Osteocyte (in vitro differentiated cells): ENCODE data around the gene ZNF184. TPM values are rescaled to one million over a fixed set of nuclear protein-coding genes. Genes with fewer than 3 reads are reported as not detected.

Source experiments
- DNase-seq: peaks from one replicate; pipeline ENCODE4 v3.0.0; 2021; ENCODE audit warnings: mixed read lengths; ENCODE audit not compliant: unreplicated experiment; ENCODE audit errors: extremely low spot score
- H3K27ac Mint-ChIP-seq: one replicate; pipeline ENCODE4 v1.8.0; 2021; ENCODE audit warnings: mild to moderate bottlenecking, mixed read lengths; ENCODE audit not compliant: unreplicated experiment
- H3K27me3 Mint-ChIP-seq: one replicate; pipeline ENCODE4 v1.8.0; 2021; ENCODE audit warnings: mixed read lengths; ENCODE audit not compliant: unreplicated experiment
- H3K36me3 Mint-ChIP-seq: one replicate; pipeline ENCODE4 v1.8.0; 2021; ENCODE audit warnings: mixed read lengths; ENCODE audit not compliant: unreplicated experiment
- H3K4me1 Mint-ChIP-seq: one replicate; pipeline ENCODE4 v1.8.0; 2021; ENCODE audit warnings: mixed read lengths; ENCODE audit not compliant: unreplicated experiment
- H3K4me3 Mint-ChIP-seq: one replicate; pipeline ENCODE4 v1.8.0; 2021; ENCODE audit warnings: mild to moderate bottlenecking, moderate library complexity, mixed read lengths; ENCODE audit not compliant: unreplicated experiment
- H3K9me3 Mint-ChIP-seq: one replicate; pipeline ENCODE4 v1.8.0; 2021; ENCODE audit warnings: mixed read lengths; ENCODE audit not compliant: unreplicated experiment
- long read RNA-seq: library from polyadenylated mRNA; unstranded; transcript quantifications from one replicate; pipeline ENCODE4 v2.0.0, GENCODE V29; 2021
- total RNA-seq: library from RNA; stranded (reverse); gene quantifications from 2 replicates; pipeline ENCODE4 v1.2.1, GENCODE V29; 2021
- TF ChIP-seq, protein P1 (sequence below): fragments of 200-600 bp; sonication (generic); IDR thresholded peaks from 2 replicates; pipeline ENCODE4 v1.5.0; 2021; ENCODE audit warnings: antibody characterized with exemption, mild to moderate bottlenecking, moderate library complexity

Gene ZNF184
- total RNA-seq, result 9.5 and 10.7 TPM in 2 replicates
- long read RNA-seq, transcript ZNF184-201 (6 exons, 3,101 nt), result major isoform, 32 of 90 reads
- long read RNA-seq, partial matches to known transcripts, result 51 of 90 reads
- long read RNA-seq, other reads (novel, unspliced or antisense), result 6 of 90 reads

DNA sequence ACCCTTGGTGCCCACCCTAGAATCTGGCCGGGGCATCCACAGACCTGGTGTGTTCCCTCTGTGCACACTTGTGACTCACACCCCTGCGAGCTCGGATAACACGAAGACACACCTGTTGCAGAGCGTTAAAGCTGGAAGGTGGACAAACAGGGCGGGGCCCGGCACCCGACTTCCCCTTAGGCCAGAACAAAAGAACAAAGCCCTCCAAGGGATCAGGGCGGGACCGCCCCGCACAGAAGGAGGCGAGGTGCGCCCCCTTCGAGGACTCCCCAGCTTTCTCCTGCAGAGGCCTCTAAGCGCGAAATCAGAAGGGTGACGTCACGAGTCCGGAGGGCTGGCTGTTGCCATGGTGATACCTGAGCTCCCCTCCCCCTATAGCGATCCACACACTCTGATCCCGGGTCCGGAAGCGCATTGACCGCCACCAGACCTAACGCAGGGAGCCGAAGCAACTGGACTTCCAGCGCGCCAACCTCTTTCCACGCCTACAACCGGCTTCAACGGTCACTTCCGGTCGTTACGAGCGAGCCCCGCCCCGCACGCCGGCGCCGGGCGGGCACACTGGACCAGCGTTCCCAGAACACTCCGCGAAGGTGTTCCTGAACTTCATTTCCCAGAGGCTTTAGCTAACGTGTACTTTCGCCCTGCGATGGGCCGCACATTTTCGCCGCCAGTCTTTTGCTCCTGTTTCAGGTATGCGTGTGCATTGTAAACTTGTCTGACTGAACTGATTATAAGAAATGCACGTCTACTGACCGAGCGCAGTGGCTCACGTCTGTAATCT lies at the start of gene ZNF184:
ZNF184 (minus strand) TSS at position 489 of the 784 bp plus-strand sequence. CDS start 811 bp downstream, outside the sequence.
- peaks cover 23% of the 10 kb centered on the region for H3K36me3 Mint-ChIP-seq
- H3K4me1 Mint-ChIP-seq, result peaks cover 42% of the 10 kb centered on the region
- peak within 1 kb of the TSS; percentile 99 for H3K4me3 Mint-ChIP-seq
- TF ChIP-seq, protein P1, sequence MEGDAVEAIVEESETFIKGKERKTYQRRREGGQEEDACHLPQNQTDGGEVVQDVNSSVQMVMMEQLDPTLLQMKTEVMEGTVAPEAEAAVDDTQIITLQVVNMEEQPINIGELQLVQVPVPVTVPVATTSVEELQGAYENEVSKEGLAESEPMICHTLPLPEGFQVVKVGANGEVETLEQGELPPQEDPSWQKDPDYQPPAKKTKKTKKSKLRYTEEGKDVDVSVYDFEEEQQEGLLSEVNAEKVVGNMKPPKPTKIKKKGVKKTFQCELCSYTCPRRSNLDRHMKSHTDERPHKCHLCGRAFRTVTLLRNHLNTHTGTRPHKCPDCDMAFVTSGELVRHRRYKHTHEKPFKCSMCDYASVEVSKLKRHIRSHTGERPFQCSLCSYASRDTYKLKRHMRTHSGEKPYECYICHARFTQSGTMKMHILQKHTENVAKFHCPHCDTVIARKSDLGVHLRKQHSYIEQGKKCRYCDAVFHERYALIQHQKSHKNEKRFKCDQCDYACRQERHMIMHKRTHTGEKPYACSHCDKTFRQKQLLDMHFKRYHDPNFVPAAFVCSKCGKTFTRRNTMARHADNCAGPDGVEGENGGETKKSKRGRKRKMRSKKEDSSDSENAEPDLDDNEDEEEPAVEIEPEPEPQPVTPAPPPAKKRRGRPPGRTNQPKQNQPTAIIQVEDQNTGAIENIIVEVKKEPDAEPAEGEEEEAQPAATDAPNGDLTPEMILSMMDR, result no peak
- H3K27ac Mint-ChIP-seq, result peak within 1 kb of the TSS; percentile 91
- H3K27me3 Mint-ChIP-seq, result no peaks in the 10 kb centered on the region
- H3K9me3 Mint-ChIP-seq, result no peaks in the 10 kb centered on the region
- DNase-seq, result peak; percentile 98

DNA sequence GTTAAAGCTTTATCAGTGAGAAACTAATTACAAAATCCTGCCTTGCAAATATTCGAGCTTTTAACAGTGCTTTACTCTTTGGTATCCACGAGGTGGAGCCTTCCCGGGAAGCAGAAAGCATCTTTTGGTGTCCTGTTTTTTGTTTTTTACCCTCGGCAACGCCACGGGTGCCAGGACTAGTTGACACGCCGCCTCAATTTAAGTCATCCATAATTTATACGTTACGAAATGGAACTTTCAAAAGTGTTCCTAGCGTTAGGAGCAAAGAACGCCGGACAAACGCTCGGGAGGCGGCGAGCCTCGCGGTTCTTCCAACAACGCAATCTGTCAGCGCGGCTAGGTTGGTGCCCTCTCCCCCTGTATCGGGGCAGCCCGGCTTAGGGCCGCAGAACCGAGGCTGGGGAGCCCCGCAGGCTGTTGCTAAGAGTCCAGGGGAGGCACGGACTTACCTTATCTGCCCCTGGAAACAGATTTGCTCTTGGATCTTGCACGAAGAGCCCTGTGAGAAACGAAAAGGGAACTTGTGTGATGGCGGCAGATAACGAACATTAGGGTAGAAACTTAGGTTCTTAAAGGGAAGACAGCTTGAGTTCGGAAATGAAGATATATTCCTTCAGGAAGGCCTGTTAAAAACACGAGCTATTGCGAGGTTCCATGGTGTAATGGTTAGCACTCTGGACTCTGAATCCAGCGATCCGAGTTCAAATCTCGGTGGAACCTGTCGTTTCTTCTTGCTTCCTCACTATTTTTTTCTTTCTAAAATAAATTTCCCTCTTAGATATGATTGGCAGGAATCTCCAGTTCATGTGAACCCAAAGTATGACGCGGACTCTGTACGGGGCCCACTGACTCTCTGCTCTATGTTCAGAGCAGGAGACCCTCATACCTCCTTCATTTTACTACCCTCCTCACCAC lies 46.2 kb upstream of the ZNF184 start:
- H3K27me3 Mint-ChIP-seq, result peaks cover 37% of the 10 kb centered on the region
- no peaks in the 10 kb centered on the region for H3K36me3 Mint-ChIP-seq
- peak overlapping the region; percentile 79 for H3K27ac Mint-ChIP-seq
- peaks cover 10% of the 10 kb centered on the region for H3K4me1 Mint-ChIP-seq
- TF ChIP-seq, protein P1, result peak; percentile 83
- peak overlapping the region; percentile 78 for H3K4me3 Mint-ChIP-seq
- no peaks in the 10 kb centered on the region for H3K9me3 Mint-ChIP-seq
- DNase-seq, result peak; percentile 87

DNA sequence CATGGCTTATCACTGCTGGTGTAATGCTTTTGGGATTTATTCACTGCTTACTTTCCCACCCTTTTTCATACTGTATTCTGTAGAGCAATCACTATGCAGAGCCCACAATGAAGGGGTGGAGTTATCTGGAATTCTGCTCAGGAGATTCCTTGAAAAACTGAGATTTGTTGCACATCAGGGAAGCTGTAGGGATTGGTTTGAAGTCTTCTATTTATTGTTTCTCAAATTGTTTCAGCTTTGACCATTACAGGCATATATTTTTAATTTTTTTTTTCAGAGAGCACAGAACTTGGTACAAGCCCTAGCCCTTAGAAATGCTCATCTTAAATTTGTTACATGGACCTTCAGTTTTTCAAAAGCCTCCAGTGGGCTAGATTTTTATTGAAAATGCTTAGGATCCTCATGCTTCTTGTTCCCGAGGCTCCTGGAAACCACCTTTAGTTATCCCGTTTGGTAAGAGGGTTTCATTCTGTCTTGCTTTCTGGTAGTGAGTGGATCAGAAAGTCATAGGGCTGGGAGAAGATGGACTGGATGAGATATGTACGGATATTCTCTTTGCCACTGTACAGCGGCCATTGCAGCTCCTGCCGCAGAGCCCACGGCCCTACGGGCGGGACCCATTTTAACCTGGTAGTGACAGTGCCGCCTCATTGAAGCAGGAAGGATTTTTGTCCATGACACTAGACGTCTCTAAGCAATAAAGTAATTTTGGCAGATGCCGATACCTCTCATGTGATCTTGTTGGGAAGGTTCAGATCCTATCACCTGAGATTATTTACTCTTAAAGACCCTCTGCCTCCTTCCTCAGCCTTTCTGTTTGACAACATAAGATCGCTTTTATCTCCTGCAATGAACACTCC lies 45.3 kb upstream of the ZNF184 start:
- Mint-ChIP-seq H3K27me3 (peaks cover 44% of the 10 kb centered on the region), H3K36me3 (no peaks in the 10 kb centered on the region), H3K27ac (peak overlapping the region; percentile 79), H3K9me3 (no peaks in the 10 kb centered on the region), H3K4me3 (peak overlapping the region; percentile 78), H3K4me1 (peaks cover 10% of the 10 kb centered on the region)
- DNase-seq, result no peak
- TF ChIP-seq, protein P1, result no peak

DNA sequence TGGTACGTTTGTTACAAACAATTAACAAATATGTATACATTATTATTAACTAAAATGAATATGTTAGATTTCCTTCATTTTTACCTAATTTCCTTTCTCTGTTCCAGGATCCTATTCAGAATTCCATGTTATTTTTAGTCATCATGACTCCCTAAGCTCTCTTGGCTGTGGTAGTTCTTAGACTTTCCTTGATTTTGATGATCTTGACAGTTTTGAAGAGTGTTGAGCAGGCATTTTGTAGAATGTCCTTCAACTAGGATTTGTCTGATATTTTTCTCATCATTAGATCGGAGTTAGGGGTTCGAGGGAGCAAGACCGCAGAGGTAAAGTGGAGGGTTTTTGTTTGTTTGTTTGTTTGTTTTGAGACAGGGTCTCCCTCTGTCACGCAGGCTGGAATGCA lies 44.3 kb upstream of the ZNF184 start:
- TF ChIP-seq, protein P1, result no peak
- DNase-seq, result no peak
- H3K4me1 Mint-ChIP-seq, result peaks cover 10% of the 10 kb centered on the region
- no peak overlapping the region for H3K4me3 Mint-ChIP-seq
- no peak overlapping the region for H3K27ac Mint-ChIP-seq
- no peaks in the 10 kb centered on the region for H3K9me3 Mint-ChIP-seq
- peaks cover 47% of the 10 kb centered on the region for H3K27me3 Mint-ChIP-seq
- H3K36me3 Mint-ChIP-seq, result no peaks in the 10 kb centered on the region
